Measurements from ENCODE around the gene PIEZO1. TPM values are rescaled to one million over a fixed set of nuclear protein-coding genes. Genes with fewer than 3 reads are reported as not detected.

Gene PIEZO1
- total and polyA plus RNA-seq, 9 of the 15 experiments (the other 6 are each of a cell fraction or from before 2014, with no cell fraction given): 3.6 to 432 (median 131) TPM

DNA sequence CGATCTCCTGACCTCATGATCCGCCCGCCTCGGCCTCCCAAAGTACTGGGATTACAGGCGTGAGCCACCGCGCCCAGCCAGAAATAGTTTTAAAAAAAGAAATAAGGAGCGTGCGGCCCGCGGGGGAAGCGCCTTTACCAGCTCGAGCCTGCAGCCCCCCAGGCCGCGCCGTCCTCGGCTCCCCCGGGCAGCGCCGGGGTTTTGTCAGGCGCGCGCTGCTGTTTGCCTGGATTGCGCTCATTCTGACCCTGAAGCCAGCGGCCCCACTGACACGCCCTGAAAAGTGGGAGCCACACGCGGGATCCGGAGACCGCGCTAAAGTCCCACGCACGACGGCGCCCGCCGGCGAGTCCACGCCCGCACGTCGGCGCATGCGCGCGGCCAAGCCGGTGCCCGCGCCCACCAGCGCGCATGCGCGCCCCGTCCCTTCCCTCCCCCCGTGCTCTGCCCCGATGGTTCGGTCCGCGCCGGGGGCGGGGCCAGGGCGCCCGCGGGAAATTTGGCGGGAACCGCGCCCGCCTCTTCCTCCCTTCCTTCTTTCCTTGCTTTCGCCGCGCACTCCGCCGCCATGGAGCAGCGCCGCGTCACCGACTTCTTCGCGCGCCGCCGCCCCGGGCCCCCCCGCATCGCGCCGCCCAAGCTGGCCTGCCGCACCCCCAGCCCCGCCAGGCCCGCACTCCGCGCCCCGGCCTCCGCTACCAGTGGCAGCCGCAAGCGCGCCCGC is 18.4 kb upstream of the PIEZO1 start, which contains the start of gene CDT1 (continued):
- TF ChIP-seq NUFIP1 (IDR thresholded peaks at IDR 0.05; ENCODE audit: partially characterized antibody): no peak
- no peak for TF ChIP-seq SNIP1 (IDR thresholded peaks at IDR 0.05; ENCODE audit: low read depth)
- TF ChIP-seq, protein P1, sequence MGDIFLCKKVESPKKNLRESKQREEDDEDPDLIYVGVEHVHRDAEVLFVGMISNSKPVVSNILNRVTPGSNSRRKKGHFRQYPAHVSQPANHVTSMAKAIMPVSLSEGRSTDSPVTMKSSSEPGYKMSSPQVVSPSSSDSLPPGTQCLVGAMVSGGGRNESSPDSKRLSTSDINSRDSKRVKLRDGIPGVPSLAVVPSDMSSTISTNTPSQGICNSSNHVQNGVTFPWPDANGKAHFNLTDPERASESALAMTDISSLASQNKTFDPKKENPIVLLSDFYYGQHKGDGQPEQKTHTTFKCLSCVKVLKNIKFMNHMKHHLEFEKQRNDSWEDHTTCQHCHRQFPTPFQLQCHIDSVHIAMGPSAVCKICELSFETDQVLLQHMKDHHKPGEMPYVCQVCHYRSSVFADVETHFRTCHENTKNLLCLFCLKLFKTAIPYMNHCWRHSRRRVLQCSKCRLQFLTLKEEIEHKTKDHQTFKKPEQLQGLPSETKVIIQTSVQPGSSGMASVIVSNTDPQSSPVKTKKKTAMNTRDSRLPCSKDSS (IDR thresholded peaks at IDR 0.05; ENCODE audit: low read depth, partially characterized antibody): no peak
- TF ChIP-seq, protein P2, sequence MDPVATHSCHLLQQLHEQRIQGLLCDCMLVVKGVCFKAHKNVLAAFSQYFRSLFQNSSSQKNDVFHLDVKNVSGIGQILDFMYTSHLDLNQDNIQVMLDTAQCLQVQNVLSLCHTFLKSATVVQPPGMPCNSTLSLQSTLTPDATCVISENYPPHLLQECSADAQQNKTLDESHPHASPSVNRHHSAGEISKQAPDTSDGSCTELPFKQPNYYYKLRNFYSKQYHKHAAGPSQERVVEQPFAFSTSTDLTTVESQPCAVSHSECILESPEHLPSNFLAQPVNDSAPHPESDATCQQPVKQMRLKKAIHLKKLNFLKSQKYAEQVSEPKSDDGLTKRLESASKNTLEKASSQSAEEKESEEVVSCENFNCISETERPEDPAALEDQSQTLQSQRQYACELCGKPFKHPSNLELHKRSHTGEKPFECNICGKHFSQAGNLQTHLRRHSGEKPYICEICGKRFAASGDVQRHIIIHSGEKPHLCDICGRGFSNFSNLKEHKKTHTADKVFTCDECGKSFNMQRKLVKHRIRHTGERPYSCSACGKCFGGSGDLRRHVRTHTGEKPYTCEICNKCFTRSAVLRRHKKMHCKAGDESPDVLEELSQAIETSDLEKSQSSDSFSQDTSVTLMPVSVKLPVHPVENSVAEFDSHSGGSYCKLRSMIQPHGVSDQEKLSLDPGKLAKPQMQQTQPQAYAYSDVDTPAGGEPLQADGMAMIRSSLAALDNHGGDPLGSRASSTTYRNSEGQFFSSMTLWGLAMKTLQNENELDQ (CRISPR knock-in tag; IDR thresholded peaks at IDR 0.05; ENCODE audit: borderline replicate concordance): no peak
- no peak for TF ChIP-seq CREBBP (IDR thresholded peaks at IDR 0.05; ENCODE audit: low read depth, low read length)
- TF ChIP-seq NELFE (IDR thresholded peaks at IDR 0.05; ENCODE audit: insufficient read depth, insufficient read length): no peak
- TF ChIP-seq, protein P3, sequence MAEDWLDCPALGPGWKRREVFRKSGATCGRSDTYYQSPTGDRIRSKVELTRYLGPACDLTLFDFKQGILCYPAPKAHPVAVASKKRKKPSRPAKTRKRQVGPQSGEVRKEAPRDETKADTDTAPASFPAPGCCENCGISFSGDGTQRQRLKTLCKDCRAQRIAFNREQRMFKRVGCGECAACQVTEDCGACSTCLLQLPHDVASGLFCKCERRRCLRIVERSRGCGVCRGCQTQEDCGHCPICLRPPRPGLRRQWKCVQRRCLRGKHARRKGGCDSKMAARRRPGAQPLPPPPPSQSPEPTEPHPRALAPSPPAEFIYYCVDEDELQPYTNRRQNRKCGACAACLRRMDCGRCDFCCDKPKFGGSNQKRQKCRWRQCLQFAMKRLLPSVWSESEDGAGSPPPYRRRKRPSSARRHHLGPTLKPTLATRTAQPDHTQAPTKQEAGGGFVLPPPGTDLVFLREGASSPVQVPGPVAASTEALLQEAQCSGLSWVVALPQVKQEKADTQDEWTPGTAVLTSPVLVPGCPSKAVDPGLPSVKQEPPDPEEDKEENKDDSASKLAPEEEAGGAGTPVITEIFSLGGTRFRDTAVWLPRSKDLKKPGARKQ (CRISPR knock-in tag; IDR thresholded peaks at IDR 0.05): no peak
- TF ChIP-seq ELF1 (tag; IDR thresholded peaks at IDR 0.05): no peak; the same call in 1 of the 2 replicates
- no peak for TF ChIP-seq SMARCE1 (IDR thresholded peaks at IDR 0.05)
- TF ChIP-seq CC2D1A (IDR thresholded peaks at IDR 0.05): no peak
- TF ChIP-seq ZEB2 (IDR thresholded peaks at IDR 0.05): 0 out of 2 replicates have a peak, but pooled peaks have one; percentile 12
- TF ChIP-seq ZNF445 (CRISPR knock-in tag; IDR thresholded peaks at IDR 0.05; ENCODE audit: low read depth): no peak
- TF ChIP-seq NR2C2 (CRISPR knock-in tag; IDR thresholded peaks at IDR 0.05): no peak
- no peak for TF ChIP-seq NR2C2 (tag; IDR thresholded peaks at IDR 0.05)
- no peak for TF ChIP-seq SRSF1 (IDR thresholded peaks at IDR 0.05; ENCODE audit: low read depth, low read length)
- no peak for TF ChIP-seq PRPF4 (IDR thresholded peaks at IDR 0.05; ENCODE audit: insufficient read depth, low read depth, low read length, poor library complexity, severe bottlenecking)
- no peak for TF ChIP-seq SP1 (CRISPR knock-in tag; IDR thresholded peaks at IDR 0.05)
- TF ChIP-seq ZNF780A (CRISPR knock-in tag; IDR thresholded peaks at IDR 0.05): no peak
- TF ChIP-seq, protein P4, sequence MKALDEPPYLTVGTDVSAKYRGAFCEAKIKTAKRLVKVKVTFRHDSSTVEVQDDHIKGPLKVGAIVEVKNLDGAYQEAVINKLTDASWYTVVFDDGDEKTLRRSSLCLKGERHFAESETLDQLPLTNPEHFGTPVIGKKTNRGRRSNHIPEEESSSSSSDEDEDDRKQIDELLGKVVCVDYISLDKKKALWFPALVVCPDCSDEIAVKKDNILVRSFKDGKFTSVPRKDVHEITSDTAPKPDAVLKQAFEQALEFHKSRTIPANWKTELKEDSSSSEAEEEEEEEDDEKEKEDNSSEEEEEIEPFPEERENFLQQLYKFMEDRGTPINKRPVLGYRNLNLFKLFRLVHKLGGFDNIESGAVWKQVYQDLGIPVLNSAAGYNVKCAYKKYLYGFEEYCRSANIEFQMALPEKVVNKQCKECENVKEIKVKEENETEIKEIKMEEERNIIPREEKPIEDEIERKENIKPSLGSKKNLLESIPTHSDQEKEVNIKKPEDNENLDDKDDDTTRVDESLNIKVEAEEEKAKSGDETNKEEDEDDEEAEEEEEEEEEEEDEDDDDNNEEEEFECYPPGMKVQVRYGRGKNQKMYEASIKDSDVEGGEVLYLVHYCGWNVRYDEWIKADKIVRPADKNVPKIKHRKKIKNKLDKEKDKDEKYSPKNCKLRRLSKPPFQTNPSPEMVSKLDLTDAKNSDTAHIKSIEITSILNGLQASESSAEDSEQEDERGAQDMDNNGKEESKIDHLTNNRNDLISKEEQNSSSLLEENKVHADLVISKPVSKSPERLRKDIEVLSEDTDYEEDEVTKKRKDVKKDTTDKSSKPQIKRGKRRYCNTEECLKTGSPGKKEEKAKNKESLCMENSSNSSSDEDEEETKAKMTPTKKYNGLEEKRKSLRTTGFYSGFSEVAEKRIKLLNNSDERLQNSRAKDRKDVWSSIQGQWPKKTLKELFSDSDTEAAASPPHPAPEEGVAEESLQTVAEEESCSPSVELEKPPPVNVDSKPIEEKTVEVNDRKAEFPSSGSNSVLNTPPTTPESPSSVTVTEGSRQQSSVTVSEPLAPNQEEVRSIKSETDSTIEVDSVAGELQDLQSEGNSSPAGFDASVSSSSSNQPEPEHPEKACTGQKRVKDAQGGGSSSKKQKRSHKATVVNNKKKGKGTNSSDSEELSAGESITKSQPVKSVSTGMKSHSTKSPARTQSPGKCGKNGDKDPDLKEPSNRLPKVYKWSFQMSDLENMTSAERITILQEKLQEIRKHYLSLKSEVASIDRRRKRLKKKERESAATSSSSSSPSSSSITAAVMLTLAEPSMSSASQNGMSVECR (CRISPR knock-in tag; IDR thresholded peaks at IDR 0.05): peak; percentile 87; the same call in 1 of the 2 replicates
